Measurements from ENCODE around the gene GP5. TPM values are rescaled to one million over a fixed set of nuclear protein-coding genes. Genes with fewer than 3 reads are reported as not detected.
A peak's percentile ranks its signal among the peaks of the same experiment; 100 is the strongest.

The GP5 gene
- total RNA-seq, 2 donors from 2014 or later: 0.11 TPM; not detected in 1

GRCh38 chr3:194387926-194388418 is 11.1 kb downstream of the GP5 start:
- DNase-seq: no peak
- H3K27ac ChIP-seq: no peak overlapping the region
- H3K9ac ChIP-seq (ENCODE audit: low read depth in 2 of 2, low read length in 2 of 2): no peak overlapping the region
- no peaks in the 10 kb centered on the region for H3K36me3 ChIP-seq
- no peak for TF ChIP-seq CTCF (IDR thresholded peaks at IDR 0.05)
- intact Hi-C loops (cut with DNase I): no loop called here
- no peaks in the 10 kb centered on the region for H3K27me3 ChIP-seq
- H3K4me1 ChIP-seq: no peaks in the 10 kb centered on the region
- H3K4me3 ChIP-seq: no peak overlapping the region
- H3K9me3 ChIP-seq: no peaks in the 10 kb centered on the region

GRCh38 chr3:194387276-194387675 is 11.8 kb downstream of the GP5 start:
- no peak for DNase-seq
- Histone ChIP-seq H3K27ac (no peak overlapping the region), H3K4me1 (no peaks in the 10 kb centered on the region), H3K4me3 (no peak overlapping the region), H3K9me3 (no peaks in the 10 kb centered on the region), H3K27me3 (no peaks in the 10 kb centered on the region), H3K9ac (ENCODE audit: low read depth in 2 of 2, low read length in 2 of 2) (no peak overlapping the region), H3K36me3 (no peaks in the 10 kb centered on the region)
- intact Hi-C loops (cut with DNase I): no loop called here
- TF ChIP-seq CTCF (IDR thresholded peaks at IDR 0.05): no peak

GRCh38 chr3:194386648-194387047 is 12.4 kb downstream of the GP5 start:
- H3K9ac ChIP-seq (ENCODE audit: low read depth in 2 of 2, low read length in 2 of 2): no peak overlapping the region
- intact Hi-C loops (cut with DNase I): no loop called here
- no peak for DNase-seq
- no peaks in the 10 kb centered on the region for H3K27me3 ChIP-seq
- no peaks in the 10 kb centered on the region for H3K9me3 ChIP-seq
- H3K4me3 ChIP-seq: no peak overlapping the region
- TF ChIP-seq CTCF (IDR thresholded peaks at IDR 0.05): no peak
- H3K36me3 ChIP-seq: no peaks in the 10 kb centered on the region
- no peak overlapping the region for H3K27ac ChIP-seq
- H3K4me1 ChIP-seq: no peaks in the 10 kb centered on the region

GRCh38 chr3:194386066-194386465 is 13.0 kb downstream of the GP5 start:
- intact Hi-C loops (cut with DNase I): no loop called here
- H3K27me3 ChIP-seq: no peaks in the 10 kb centered on the region
- H3K9me3 ChIP-seq: no peaks in the 10 kb centered on the region
- H3K27ac ChIP-seq: no peak overlapping the region
- no peaks in the 10 kb centered on the region for H3K36me3 ChIP-seq
- DNase-seq: no peak
- TF ChIP-seq CTCF (IDR thresholded peaks at IDR 0.05): no peak
- no peak overlapping the region for H3K4me3 ChIP-seq
- H3K9ac ChIP-seq (ENCODE audit: low read depth in 2 of 2, low read length in 2 of 2): no peak overlapping the region
- H3K4me1 ChIP-seq: no peaks in the 10 kb centered on the region

DNA sequence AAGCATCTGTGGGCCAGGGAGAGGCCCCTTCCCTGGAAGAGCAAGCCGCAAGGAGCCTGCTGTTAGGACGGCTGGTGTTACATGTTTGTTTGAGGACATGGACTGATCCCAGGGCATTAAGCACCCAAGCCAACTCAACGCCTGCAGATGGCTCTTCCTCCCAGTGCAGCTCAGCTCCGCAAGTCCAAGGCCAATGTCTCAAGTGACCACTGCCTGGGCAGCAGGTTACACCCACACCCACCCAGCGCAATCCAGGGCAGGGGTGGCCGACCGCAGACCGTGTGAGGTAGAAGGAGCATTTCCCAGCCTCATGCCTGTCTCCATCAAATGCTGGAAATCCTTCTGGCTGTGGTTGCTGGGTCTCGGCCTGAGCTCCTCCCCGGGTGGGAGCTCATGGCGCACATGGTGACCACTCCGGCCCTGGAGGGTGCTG is 14.5 kb downstream of the GP5 start:
- H3K9ac ChIP-seq (ENCODE audit: low read depth in 2 of 2, low read length in 2 of 2): no peak overlapping the region
- peak; percentile 12 for DNase-seq
- no peaks in the 10 kb centered on the region for H3K4me1 ChIP-seq
- H3K4me3 ChIP-seq: no peak overlapping the region
- no peaks in the 10 kb centered on the region for H3K27me3 ChIP-seq
- intact Hi-C loops (cut with DNase I): no loop called here
- H3K9me3 ChIP-seq: no peaks in the 10 kb centered on the region
- H3K36me3 ChIP-seq: no peaks in the 10 kb centered on the region
- H3K27ac ChIP-seq: no peak overlapping the region
- no peak for TF ChIP-seq CTCF (IDR thresholded peaks at IDR 0.05)

Measured in colonic mucosa (tissue), 4 donors.